Mesenteric fat pad (tissue), 1 donor: ENCODE results near the gene RNF217. TPM values are rescaled to one million over a fixed set of nuclear protein-coding genes. Genes with fewer than 3 reads are reported as not detected.

Experiments
- DNase-seq: peaks from one replicate; pipeline ENCODE4 v3.0.0-alpha.2; 2020; ENCODE audit warnings: low spot score
- total RNA-seq: library from RNA; stranded (reverse); fragmentation: NEBNext Ultra II Directional; extraction: Animal tissue kit (Norgen Biotek cat#: 25700); gene quantifications from one replicate; pipeline ENCODE4 v1.2.1, GENCODE V29; 2021
- donor health status: DM: yes; HTN: yes; CAD: no.

RNF217 gene
- total RNA-seq, 1 donor from 2014 or later = 34.1 TPM

DNA sequence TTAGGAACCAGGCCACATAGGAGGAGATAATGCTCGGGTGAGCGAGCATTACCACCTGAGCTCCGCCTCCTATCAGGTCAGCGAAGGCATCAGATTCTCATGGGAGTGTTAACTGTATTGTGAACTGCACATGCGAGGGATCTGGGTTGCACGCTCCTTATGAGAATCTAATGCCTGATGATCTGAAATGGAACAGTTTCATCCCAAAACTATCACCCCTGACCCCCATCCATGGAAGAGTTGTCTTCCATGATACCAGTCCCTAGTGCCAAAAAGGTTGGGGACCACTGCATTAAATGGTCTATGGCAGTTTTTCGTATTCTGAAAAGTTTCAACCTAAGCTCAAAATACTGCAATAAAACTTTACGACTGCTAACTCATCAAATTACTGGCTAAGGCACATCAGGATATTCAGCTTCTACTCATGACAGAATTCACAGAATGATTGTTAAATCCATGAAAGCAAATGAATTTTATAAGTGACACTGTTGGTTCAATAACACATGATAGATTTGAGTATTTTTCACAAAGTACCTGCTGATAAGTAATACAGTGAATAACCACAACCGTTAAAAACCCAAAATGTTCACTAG is 25.9 kb downstream of the RNF217 start:
- DNase-seq = no peak

DNA sequence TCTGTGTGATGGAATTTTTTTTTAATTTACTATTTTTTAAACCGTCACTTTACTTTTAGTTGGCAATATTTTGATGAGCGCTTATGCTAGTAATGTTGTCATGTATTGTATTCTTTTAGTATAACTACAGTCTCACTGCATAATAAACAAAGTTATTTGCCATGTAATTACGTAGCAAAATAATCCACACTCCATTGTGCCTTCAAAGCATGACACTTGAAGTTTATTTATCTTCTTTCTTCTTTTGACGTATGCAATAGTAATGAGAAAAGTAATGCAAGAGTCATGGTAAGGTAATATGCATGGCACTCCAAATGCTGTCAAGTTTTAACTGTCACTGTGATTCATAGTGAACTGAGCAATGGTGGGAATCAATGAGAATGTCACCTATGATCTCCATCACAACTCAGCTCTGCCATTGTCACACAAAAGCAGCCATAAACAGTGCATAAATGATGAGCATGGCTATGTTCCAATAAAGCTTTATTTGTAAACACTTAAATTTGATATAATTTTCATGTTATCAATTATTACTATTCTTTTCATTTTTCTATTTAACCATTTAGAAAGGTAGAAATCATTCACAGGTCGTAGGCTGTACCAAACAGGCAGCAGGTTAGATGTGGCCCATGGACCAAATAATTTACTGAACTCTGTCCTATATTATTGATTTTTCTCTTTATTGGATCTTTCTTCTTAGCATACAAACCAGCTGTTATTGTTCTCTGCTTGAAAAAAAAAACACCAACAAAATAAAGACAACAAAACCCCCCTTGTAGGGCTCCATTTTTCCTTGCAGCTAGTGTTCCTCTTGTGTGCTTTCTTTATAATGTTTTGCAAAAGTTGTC is 27.1 kb downstream of the RNF217 start:
- DNase-seq = no peak

DNA sequence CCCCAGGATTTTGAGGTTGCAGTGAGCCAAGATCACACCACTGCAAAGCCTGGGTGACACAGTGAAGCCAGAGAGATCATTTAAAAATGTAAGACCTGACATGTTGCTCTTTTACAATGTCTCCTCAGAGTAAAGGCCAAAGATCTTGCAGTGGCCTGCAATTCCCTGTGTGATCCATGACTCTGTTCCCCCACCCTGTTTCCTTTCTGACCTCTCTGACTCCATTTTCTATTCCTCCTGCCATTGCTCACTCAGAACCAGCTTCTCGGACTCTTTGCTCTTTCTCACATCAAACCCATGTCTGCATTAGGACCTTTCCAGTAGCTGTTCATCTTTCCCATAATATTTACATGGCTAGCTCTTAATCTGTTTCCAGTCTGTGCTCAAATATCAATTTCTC is 28.8 kb downstream of the RNF217 start:
- DNase-seq = no peak

DNA sequence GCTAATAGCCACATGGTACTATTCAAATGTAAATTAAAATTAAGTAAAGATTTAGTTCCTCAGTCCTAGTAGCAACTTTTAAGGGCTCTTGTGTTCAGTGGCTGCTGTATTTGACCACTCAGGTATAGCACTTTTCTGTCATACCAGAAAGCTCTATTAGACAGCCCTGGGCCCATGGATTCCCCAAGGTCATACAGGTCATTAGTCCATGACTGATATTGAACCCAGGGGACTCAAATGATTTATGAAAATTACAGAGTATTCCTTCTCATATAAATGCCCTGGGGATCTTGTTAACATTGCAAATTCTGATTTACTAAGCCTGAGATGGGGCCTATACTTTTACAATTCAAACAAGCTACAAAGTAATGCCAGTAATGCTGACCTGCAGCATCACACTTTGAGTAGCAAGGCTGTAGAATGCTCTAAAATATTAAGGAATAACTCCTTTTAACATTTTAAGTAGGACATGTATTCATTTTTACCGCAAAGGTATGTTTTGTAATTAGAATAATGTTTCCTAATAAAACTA is 29.6 kb downstream of the RNF217 start:
- no peak for DNase-seq

DNA sequence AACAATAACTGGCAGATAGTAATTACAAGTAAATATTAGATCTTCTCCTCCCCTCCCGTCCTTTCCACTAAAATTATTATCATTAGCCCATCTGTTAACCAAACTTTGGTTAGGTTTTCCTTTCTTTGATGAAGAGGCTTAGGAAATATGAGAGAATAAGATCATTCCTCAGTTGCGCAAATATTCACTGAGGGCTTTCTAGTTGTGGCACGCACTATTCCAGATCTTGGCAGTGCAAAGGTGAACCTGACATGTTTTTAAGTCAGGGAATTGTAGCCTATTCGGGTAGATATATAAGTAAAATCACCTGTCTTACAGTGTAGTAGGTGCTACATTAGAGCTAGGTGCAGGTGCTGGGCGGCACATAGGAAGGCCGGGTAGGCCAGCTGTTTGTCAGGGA is 31.1 kb downstream of the RNF217 start:
- no peak for DNase-seq

DNA sequence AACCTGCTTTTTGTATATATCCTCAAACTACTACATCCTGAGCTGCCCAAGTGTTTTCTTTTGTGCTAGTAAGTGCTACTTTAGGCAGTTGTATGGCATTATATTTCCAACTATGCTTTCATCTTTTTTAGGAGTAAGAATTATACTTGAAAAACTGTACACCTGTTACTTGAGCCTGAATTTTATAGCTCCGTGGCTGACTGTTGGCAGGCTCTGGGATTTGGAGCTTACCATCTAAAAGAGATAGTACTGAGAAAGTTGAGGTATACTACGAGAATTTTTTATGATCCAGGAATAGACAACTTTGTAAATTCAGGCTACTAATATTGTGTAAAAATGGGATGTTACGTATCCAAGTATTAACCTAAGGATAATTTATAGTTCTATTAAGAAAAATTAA is 32.4 kb downstream of the RNF217 start:
- no peak for DNase-seq

DNA sequence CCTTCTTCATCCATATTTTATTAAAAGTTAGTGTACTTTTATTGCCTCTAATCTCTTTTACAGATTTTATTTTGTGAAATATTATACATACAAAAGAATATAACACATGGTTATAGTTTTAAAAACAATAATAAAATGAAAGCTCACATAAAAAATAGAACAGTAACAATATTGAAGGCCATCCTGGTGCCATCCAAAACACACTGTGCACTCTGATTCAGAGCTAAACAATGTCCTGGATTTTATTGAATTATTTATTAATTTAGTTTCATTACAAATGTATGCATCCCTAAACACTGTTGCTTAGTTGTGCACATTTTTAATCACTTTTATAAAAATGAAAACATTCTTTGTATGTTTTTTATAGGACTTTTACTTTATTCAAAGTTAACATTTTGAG is 32.9 kb downstream of the RNF217 start:
- no peak for DNase-seq

DNA sequence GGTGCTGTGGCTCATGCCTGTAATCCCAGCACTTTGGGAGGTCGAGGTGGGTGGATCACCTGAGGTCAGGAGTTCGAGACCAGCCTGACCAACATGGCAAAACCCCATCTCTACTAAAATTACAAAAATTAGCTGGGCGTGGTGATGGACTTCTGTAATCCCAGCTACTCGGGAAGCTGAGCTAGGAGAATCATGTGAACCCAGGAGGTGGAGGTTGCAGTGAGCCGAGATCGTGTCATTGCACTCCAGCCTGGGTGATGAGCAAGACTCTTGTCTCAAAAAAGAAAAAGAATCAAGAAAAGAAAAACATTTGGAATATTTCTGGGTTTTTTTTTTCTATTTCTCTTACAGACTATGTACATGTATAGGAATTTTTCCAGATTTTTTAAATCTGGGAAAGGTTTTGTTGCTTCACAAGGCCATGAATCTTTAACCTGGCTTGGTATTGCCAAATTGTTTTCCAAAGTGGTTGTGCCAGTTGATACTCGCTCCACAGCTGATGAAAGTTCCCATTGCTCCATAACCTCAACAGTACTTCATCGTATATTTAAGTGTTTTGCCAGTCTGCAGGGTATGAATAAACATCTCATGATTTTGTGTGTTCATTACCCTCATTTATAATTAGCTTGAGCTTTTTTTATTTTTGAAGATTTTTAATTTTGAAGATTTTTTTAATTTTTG is 33.5 kb downstream of the RNF217 start:
- no peak for DNase-seq

DNA sequence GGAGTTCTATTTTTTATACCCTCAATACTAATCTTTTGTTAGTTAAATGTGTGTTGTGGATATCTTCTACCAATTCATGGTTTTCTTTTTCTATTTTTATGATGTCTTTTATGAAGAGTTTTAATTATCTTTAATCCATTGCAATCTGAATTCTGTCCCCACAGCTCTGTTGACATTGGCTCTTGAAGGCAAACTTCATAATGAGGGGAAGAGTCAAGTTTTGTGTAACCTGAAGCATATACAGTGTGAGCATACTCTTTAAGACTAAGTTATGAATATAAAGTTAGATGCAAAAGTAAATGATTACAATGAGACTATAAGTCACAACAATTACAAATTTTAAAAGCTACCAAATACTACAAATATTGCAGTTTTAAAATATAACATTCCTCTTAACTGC is 34.2 kb downstream of the RNF217 start:
- no peak for DNase-seq

DNA sequence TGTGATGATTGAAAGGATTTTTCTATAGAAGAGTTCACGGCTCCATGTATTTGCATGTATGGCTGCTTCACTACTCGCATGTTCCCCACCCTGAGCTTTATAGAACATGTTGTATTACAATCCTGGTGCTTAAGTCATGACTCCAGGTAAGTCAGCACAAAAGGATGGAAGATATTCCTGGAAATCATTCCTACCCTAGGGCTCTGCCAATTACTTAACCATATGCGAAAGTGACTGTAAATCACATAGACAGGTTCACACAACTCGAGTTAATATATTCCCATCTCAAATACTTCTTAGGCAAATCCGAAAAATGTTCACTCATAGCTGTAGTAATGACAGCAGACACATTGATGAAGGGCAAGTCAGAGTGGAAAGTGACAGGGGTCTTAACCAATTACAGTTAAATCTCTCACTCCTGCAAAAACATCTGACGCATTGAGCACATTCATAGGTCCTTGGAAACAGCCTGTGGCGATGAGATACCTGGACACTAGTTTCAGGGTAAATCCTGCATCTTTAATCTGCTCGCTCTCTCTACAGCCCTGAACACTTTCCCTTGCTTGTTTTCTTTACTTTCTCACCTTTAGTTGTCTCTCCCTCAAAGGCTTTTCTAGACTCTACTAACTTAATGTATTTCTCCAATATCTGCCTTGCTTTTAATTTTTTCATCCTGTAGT is 35.1 kb downstream of the RNF217 start:
- no peak for DNase-seq

DNA sequence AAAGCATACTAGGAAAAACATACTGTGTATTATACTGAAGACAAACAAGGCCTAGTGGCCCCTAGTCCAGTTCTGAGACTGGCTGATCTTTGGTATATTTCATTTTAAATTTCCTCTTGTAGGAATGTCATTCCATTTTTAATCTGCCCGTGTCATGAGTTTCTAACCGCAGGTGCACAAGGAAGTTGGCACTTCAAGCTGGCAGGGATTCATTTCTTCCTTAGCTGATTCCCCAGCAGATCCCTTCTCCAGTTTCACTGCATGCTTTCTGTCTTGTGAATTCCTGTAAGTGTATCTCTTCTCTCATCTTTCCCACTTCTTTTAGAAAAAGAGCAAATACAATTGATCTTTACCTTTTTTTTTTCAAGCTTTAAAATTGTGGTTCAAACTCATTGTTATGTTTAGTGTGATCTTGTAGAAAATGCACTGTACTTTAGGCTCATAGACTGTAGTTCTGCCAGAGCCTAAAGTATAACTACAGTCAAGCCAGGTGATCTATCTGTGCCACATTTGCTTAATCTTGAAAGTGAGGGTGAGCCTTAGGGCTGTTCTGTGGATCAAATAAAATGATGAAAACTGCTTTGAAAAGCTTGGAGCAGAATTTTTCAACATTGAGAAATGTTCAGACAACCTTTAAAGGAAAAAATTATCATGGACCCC is 37.0 kb downstream of the RNF217 start:
- no peak for DNase-seq

DNA sequence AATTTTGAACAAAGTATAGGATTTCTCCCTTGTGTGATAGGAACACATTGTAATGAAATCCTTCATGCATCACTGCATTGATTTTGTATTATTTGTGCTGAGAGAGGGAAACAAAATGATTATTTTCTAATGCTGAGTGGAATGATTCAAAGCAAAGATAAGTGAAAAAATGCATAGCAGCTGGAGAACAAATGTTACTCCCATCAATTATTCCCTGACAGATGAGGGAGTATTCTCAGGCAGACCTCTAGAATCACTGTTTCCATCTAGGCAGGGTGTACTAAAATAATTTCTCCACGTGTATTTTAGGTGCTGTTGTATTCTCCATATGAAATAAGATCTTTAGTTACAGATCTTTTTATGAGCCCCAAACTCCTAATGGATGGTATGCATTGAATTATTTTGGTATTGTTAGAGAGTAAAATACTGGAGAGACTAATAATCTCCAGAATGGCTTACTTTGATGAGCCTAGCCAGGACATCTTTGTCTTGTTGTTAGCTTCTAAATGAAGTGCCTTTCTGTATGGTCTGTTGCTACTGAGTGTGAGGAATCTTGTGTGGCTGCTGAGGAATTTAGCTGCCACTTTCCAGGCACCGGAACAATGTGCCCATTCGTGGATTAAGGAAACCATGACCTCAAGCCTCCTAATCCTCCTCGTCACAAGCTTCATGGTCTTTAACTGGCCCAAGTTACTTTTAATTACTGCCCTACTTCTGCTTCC is 39.6 kb downstream of the RNF217 start:
- DNase-seq = no peak

DNA sequence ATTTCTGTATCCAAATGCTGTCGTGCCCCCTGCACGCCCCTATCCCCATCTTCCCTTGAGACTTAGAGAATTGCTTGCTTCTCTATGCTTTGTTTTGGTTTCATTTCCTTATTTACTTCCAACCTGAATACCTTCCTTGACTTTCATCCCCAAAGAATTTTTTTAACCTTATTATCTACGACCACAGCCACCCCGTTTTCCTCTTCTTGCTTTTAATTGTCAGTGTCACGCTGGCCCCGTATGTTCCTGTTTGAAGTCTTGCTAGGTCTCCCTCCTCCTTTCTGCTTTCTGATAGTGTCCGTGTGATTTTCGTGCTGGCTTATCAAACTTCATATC is 40.1 kb downstream of the RNF217 start:
- DNase-seq = no peak

DNA sequence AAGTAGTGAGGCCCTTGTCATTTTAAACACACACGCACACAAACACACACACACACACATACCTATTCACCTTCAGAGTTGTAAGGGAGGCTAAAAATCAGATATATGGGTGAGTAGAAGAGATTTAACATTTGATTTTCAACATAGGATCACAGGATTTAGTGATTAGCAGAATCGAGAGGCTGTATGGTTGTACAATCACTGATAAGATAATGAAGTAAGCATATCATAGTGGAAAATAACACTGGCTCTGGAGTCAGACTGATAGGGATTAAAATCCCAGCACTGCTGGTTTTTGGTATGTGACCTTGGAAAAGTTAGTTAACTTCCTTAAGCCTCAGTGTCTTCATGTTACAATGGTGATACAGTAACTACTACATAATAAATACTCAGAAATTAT is 40.8 kb downstream of the RNF217 start:
- DNase-seq = no peak

DNA sequence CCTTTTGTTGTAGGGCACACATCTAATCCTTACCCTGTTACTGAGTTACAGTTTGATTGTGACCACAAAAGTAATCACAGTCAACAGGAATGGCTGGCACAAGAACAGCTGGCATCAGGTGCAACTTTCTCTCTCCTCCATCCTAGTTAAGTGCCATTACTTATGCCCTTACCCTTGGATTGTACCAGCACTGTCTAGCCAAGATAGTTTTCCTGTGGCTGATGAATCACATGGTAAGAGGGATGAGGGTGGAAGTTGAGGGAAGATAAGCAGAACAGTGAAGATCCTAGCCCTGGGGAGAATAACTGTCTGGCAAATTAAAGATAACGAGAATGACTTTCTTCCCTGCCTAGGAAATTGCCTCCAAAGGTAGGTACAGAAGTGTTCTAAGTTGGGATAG is 42.0 kb downstream of the RNF217 start:
- no peak for DNase-seq

DNA sequence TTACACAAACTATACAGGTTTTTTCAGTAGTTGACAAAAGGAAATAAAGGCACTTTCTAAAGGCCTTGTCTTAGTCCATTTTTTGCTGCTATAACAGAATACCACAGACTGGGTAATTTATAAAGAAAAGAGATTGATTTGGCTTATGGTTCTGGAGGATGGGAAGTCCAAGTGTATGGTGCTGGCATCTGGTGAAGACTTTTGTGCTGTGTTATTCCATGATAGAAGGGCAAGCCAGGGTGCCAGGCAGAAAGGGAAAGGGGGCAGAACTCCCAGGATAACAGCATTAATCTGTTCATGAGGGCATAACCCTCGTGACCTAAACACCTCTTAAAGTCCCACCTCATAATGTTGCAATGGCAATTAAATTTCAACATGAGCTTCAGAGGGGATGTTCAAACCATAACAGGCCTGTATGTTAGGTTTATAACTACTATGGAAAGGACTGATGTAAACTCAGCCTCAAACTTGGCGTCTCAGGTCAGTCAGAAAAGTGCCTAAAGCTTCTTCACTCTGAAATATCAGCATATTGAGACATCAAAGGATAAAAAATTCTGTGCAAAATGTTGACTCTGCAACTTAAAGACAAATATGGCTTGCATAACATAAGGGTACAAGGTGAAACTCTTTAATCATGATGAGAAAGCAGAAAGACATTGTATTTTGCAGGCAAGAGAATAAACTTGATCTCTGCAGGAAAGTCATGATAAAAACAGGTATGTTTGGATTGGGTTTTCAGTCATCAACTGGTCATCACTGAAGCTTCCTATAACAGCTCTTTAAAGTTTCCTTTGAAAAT is 42.8 kb downstream of the RNF217 start:
- no peak for DNase-seq

DNA sequence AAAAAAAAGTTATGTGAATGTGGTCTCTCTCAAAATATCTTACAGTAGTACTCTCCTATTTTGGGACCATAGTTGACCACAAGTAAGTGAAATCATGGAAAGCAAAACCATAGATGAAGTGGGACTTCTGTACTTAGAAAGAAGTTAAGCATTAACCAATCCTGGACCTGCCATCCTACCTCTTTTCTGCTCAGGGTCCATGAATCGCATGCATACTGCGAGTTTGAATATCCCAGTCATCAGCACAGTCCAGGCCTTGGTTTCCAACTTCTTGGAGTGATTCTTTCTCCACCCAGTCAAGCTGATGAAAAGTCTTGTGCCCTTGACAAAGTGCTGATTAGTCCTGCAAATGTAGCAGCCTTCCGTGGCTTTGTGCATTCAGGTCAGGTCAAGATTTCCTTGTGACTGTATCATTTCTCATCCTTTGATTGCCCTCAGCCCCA is 46.0 kb downstream of the RNF217 start:
- no peak for DNase-seq

DNA sequence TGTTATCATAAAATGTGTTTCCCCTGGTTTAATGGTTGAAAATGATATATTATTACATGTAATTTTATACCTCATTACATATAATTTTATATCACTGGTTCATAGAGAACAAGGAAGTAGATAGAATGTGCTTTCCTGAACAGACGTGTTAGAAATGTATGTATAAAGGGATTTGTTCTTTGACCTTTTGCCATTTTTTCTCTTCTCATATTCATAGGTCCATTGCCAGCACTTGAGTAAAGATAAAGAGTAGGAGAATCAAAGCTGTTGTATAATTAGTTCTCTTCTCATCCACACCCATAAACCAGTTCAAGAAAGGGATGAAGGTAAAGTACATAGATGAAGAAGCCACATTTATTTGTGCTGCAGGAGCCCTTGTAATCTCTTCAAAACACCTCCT is 46.7 kb downstream of the RNF217 start:
- DNase-seq = no peak

DNA sequence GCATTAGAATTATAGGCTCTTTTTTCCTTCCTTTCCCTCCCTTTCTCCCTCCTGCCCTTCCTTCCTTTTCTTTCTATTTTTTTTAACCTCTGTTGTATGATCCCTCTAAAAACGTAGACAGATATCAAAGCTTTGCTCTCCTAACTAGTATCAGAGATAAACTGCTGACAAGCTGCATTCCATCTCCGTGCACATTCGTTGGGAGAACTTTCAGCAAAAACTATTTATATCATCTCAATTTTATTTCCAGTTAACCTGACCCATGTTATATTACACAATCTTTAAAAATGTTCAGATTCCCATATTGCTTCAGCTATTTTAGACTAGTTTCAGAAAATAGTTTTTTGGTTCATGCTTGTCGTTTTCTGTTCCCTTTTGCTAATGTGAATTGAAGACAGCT is 47.3 kb downstream of the RNF217 start:
- no peak for DNase-seq
